ENCODE data around the gene ATP8A2. TPM values are rescaled to one million over a fixed set of nuclear protein-coding genes. Genes with fewer than 3 reads are reported as not detected.

Gene ATP8A2
- total RNA-seq, 4 donors from 2014 or later: 0.20 to 1.1 (median 0.59) TPM

GRCh38 chr13:26058704-26059103, 686.9 kb downstream of the ATP8A2 start:
- no peaks in the 10 kb centered on the region for H3K36me3 ChIP-seq
- H3K27me3 ChIP-seq: peaks cover 14% of the 10 kb centered on the region
- DNase-seq: no peak
- H3K9me3 ChIP-seq: no peaks in the 10 kb centered on the region
- in situ Hi-C loops (cut with MboI; ENCODE audit: low pct_ligation_motif_present in 1 of 4, low pct_unique_long_range_greater_than_20kb in 1 of 4, low sequenced_read_pairs in 3 of 4) (no loop called here), intact Hi-C loops (cut with DNase I; ENCODE audit: low total_unique reads) (no loop called here)
- H3K4me1 ChIP-seq: no peaks in the 10 kb centered on the region
- no peak overlapping the region for H3K27ac ChIP-seq
- no peak for TF ChIP-seq POLR2AphosphoS5 (IDR thresholded peaks at IDR 0.05)
- TF ChIP-seq EP300 (IDR thresholded peaks at IDR 0.05; ENCODE audit: low read depth): no peak
- TF ChIP-seq CTCF (IDR thresholded peaks at IDR 0.05): no peak
- TF ChIP-seq POLR2A (IDR thresholded peaks at IDR 0.05): no peak
- 45 to 60% methylated on average over 6 of the region's 6 CpGs for WGBS, 2 donors (ENCODE audit: low coverage in 1 of 2)
- no peak overlapping the region for H3K4me3 ChIP-seq

- intact Hi-C loops (cut with DNase I; ENCODE audit: low total_unique reads) (loop anchor here (5.0 kb wide), 1 partner anchor 478 kb away; no protein-coding TSS in a partner anchor), in situ Hi-C loops (cut with MboI; ENCODE audit: low pct_ligation_motif_present in 1 of 4, low pct_unique_long_range_greater_than_20kb in 1 of 4, low sequenced_read_pairs in 3 of 4) (loop anchor here (5.0 to 10.0 kb wide), 4 partner anchors 226 to 488 kb away; no protein-coding TSS in a partner anchor)
- Histone ChIP-seq H3K4me3 (no peak overlapping the region), H3K36me3 (no peaks in the 10 kb centered on the region), H3K27ac (no peak overlapping the region), H3K27me3 (peaks cover 5% of the 10 kb centered on the region), H3K9me3 (no peaks in the 10 kb centered on the region), H3K4me1 (no peaks in the 10 kb centered on the region)
- no peak for DNase-seq
- TF ChIP-seq EP300 (IDR thresholded peaks at IDR 0.05; ENCODE audit: low read depth): no peak
- TF ChIP-seq CTCF (IDR thresholded peaks at IDR 0.05): no peak
- TF ChIP-seq POLR2A (IDR thresholded peaks at IDR 0.05): no peak
- no peak for TF ChIP-seq POLR2AphosphoS5 (IDR thresholded peaks at IDR 0.05)
- whole genome bisulfite sequencing, 2 donors (ENCODE audit: low coverage in 1 of 2): 71 to 76% methylated on average over 4 of the region's 4 CpGs
Measured at GRCh38 chr13:26060357-26060756, 688.6 kb downstream of the ATP8A2 start.

- Histone ChIP-seq H3K9me3 (no peaks in the 10 kb centered on the region), H3K4me1 (no peaks in the 10 kb centered on the region), H3K27ac (no peak overlapping the region), H3K36me3 (no peaks in the 10 kb centered on the region), H3K4me3 (no peak overlapping the region), H3K27me3 (peaks cover 5% of the 10 kb centered on the region)
- WGBS, 2 donors (ENCODE audit: low coverage in 1 of 2): 55 to 71% methylated on average over 5 of the region's 5 CpGs
- DNase-seq: no peak
- TF ChIP-seq POLR2AphosphoS5 (IDR thresholded peaks at IDR 0.05) (no peak), CTCF (IDR thresholded peaks at IDR 0.05) (no peak), POLR2A (IDR thresholded peaks at IDR 0.05) (no peak), EP300 (IDR thresholded peaks at IDR 0.05; ENCODE audit: low read depth) (no peak)
- in situ Hi-C loops (cut with MboI; ENCODE audit: low pct_ligation_motif_present in 1 of 4, low pct_unique_long_range_greater_than_20kb in 1 of 4, low sequenced_read_pairs in 3 of 4) (loop anchor here (5.0 to 10.0 kb wide), 4 partner anchors 226 to 489 kb away; no protein-coding TSS in a partner anchor), intact Hi-C loops (cut with DNase I; ENCODE audit: low total_unique reads) (loop anchor here (5.0 kb wide), 1 partner anchor 479 kb away; no protein-coding TSS in a partner anchor)
Measured at GRCh38 chr13:26061256-26061655, 689.5 kb downstream of the ATP8A2 start.

- peaks cover 5% of the 10 kb centered on the region for H3K27me3 ChIP-seq
- TF ChIP-seq POLR2AphosphoS5 (IDR thresholded peaks at IDR 0.05) (no peak), CTCF (IDR thresholded peaks at IDR 0.05) (no peak), POLR2A (IDR thresholded peaks at IDR 0.05) (no peak), EP300 (IDR thresholded peaks at IDR 0.05; ENCODE audit: low read depth) (no peak)
- H3K4me1 ChIP-seq: no peaks in the 10 kb centered on the region
- DNase-seq: no peak
- in situ Hi-C loops (cut with MboI; ENCODE audit: low pct_ligation_motif_present in 1 of 4, low pct_unique_long_range_greater_than_20kb in 1 of 4, low sequenced_read_pairs in 3 of 4) (loop anchor here (5.0 to 10.0 kb wide), 4 partner anchors 227 to 490 kb away; no protein-coding TSS in a partner anchor), intact Hi-C loops (cut with DNase I; ENCODE audit: low total_unique reads) (loop anchor here (5.0 kb wide), 1 partner anchor 480 kb away; no protein-coding TSS in a partner anchor)
- H3K27ac ChIP-seq: no peak overlapping the region
- no peak overlapping the region for H3K4me3 ChIP-seq
- no peaks in the 10 kb centered on the region for H3K36me3 ChIP-seq
- WGBS, 2 donors (ENCODE audit: low coverage in 1 of 2): 78 to 79% methylated on average over 6 of the region's 6 CpGs
- no peaks in the 10 kb centered on the region for H3K9me3 ChIP-seq
Measured at GRCh38 chr13:26061947-26062346, 690.2 kb downstream of the ATP8A2 start.

Data from transverse colon (tissue), 4 donors.